ENCODE measurements around the gene MEPCE. TPM values are rescaled to one million over a fixed set of nuclear protein-coding genes. Genes with fewer than 3 reads are reported as not detected.
A peak's percentile ranks its signal among the peaks of the same experiment; 100 is the strongest.

MEPCE gene
- total and polyA plus RNA-seq, 10 of the 15 experiments (the other 5 are each of a cell fraction or from before 2014, with no cell fraction given): 8.2 to 48.0 (median 22.1) TPM

- TF ChIP-seq E2F8 (IDR thresholded peaks at IDR 0.05; ENCODE audit: low read depth, partially characterized antibody) (no peak), NFYB (IDR thresholded peaks at IDR 0.05; ENCODE audit: insufficient read depth, low read depth, low read length) (no peak)
Observed at GRCh38 chr7:100471021-100471420, 41.4 kb downstream of the MEPCE start (continued).

- ChIA-PET POLR2A (interaction anchor here (0.6 to 1.5 kb wide), 2 partner anchors 114 to 644 kb away, joined by 3 read pairs; partner anchors contain the start of genes FBXO24 and LRCH4), RAD21 (ENCODE audit: unreplicated experiment) (interaction anchor here (1.0 kb wide), 1 partner anchor 87 kb away, joined by 3 read pairs; no protein-coding TSS in a partner anchor), SMC1A (ENCODE audit: uncharacterized antibody, unreplicated experiment) (interaction anchor here (1.2 kb wide), 1 partner anchor 88 kb away, joined by 4 read pairs; no protein-coding TSS in a partner anchor), CTCF (interaction anchor here (1.4 to 5.4 kb wide), 3 partner anchors 10 to 88 kb away, joined by 5 to 50 read pairs (median 37); no protein-coding TSS in a partner anchor)
- intact Hi-C loops (cut with micrococcal nuclease; ENCODE audit: unreplicated experiment): loop anchor here (10.0 kb wide), 1 partner anchor 223 kb away; the partner anchor contains the start of gene GIGYF1
- Histone ChIP-seq H3K79me2 (ENCODE audit: control insufficient read depth, insufficient read depth, low read length) (peaks cover 40% of the 10 kb centered on the region), H2AFZ (ENCODE audit: control insufficient read depth, low read depth, low read length) (no peak overlapping the region), H3K27ac (ENCODE audit: control insufficient read depth, insufficient read depth) (peak overlapping the region; percentile 38), H3K36me3 (ENCODE audit: control insufficient read depth in 2 of 2, insufficient read depth in 2 of 2, low read length in 1 of 2) (peaks cover 5 to 13% of the 10 kb centered on the region in 2 experiments; a peak in 3 of 4 replicates), H3K4me2 (ENCODE audit: control insufficient read depth, insufficient read depth) (0 out of 2 replicates have a peak overlapping the region, but pooled peaks have one; percentile 36), H3K9me3 (replicated peaks; ENCODE audit: control insufficient read depth, insufficient read depth, low read length) (no peaks in the 10 kb centered on the region), H3K27me3 (replicated peaks in 1 of 2; ENCODE audit: control insufficient read depth in 2 of 2, insufficient read depth in 2 of 2, low read length in 1 of 2) (no peaks in the 10 kb centered on the region), H3K4me1 (ENCODE audit: control insufficient read depth, insufficient read depth, low read length) (peaks cover 24% of the 10 kb centered on the region), H3K9ac (ENCODE audit: control insufficient read depth, insufficient read depth, low read length) (no peak overlapping the region), H3K4me3 (no peak overlapping the region; the same call in 1 of the 2 replicates), H4K20me1 (ENCODE audit: control insufficient read depth, insufficient read depth) (peaks cover 4% of the 10 kb centered on the region; the same call in 1 of the 2 replicates)
- no TSS peak for BruUV-seq (replicated peaks)
- FAIRE-seq: no peak
- no peak for DNase-seq (ENCODE audit: low read depth, low spot score)
- WGBS (ENCODE audit: insufficient coverage, insufficient replicate concordance, low lambda C conversion rate, missing lambda C conversion rate): 85% methylated on average over 5 of the region's 16 CpGs
- in situ Hi-C loops (cut with MboI): loop anchor here (5.0 to 25.0 kb wide), 4 partner anchors 85 to 383 kb away; partner anchors contain the start of genes GIGYF1 and SLC12A9
- no peak for ATAC-seq
- no peak for TF ChIP-seq CEBPB (IDR thresholded peaks at IDR 0.05; ENCODE audit: borderline replicate concordance in 1 of 2, low read depth in 2 of 2, low read length in 2 of 2)
- no peak for TF ChIP-seq PBX3 (IDR thresholded peaks at IDR 0.05; ENCODE audit: insufficient replicate concordance, low read depth, low read length)
- TF ChIP-seq HDGF (IDR thresholded peaks at IDR 0.05): no peak
- TF ChIP-seq RBBP5 (conservative IDR thresholded peaks at IDR 0.05): no peak
- TF ChIP-seq YBX1 (IDR thresholded peaks at IDR 0.05): no peak
- no peak for TF ChIP-seq IRF3 (IDR thresholded peaks at IDR 0.05)
- TF ChIP-seq ZNF24 (IDR thresholded peaks at IDR 0.05): no peak
- no peak for TF ChIP-seq NFYB (IDR thresholded peaks at IDR 0.05; ENCODE audit: insufficient read depth, low read depth, low read length)
Observed at GRCh38 chr7:100472121-100472851, 42.7 kb downstream of the MEPCE start.

Measured in GM12878 (cell line).